HG03558 (cell line): Measurements from ENCODE around the gene UBR7.
"Not testable (repeated sequence)": the region's sequence is repeated elsewhere in the genome, so short reads cannot be mapped to it uniquely, and the experiment has no call there.

Experiments
- ATAC-seq: cut with Tn5 transposase; IDR thresholded peaks from one replicate; pipeline ENCODE4 v1.9.1; 2021; ENCODE audit warnings: moderate number of reproducible peaks; ENCODE audit not compliant: unreplicated experiment; ENCODE audit errors: extremely low read depth

Gene UBR7

DNA sequence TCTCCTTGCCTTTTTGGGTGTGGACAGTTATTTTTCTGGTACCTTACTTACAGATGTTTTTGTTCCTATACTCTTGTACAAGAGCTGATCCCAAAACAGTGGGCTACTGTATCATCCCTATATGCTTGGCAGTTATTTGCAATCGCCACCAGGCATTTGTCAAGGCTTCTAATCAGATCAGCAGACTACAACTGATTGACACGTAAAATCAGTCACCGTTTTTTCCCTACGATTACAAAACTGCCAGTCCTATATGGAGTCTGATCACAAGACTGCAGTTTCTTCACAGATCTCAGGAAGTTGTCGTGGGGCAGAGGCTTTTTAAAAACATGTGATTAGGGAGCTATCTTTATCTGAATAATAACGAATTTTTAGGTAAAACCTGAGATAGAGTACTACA lies 20.6 kb upstream of the UBR7 start:
- no peak for ATAC-seq

DNA sequence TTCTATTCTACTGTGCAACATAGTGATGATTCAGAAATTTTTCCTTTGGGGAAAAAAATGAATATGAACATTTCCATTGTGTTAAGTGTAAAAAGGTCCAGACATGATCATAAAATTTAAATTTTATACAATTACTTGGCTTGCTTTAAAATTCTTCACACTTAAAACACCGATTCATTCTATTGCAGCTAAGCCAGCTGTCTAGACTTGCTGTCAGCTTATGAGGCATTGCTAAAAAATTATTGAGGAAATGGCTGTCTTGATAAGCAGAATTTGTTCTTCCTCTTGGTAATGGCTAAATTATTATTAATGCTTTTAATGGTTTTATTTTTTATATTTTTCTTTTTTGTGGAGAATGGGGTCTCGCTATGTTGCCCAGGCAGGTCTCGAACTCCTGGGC lies 20.1 kb upstream of the UBR7 start:
- ATAC-seq = no peak

DNA sequence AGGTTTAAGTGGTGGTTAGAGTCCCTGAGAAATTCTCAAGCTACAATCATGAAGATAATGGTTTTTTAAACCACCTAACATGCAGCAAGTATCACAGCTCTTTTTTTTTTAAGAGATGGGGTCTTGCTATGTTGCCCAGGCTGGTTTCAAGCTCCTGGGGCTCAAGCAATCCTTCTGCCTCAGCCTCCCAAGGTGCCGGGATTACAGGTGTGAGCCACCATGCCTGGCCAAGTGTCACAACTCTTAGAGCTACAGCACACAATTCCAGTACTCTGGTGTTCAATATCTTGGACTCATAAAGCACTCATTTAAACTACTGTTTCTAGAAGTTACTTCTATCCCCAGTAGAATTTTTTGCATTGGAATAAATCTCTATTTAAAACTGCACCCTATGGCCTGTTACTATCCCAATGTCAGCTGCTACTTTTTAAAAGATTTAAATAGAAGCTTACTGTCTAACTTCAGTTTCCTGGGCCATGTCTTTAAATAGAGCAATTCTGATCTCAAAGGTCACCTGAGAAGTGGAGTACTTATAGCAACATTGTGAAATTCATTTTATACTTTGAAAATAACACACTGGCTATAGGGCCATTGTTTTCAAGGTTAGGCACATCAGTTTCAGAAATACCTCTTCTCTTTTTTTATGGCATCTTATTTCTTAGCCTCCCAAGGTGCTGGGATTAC lies 11.6 kb upstream of the UBR7 start:
- ATAC-seq = no peak

GRCh38 chr14:93199031-93199430 lies 8.0 kb upstream of the UBR7 start:
- no peak for ATAC-seq

GRCh38 chr14:93200553-93200952 lies 6.5 kb upstream of the UBR7 start:
- no peak for ATAC-seq

DNA sequence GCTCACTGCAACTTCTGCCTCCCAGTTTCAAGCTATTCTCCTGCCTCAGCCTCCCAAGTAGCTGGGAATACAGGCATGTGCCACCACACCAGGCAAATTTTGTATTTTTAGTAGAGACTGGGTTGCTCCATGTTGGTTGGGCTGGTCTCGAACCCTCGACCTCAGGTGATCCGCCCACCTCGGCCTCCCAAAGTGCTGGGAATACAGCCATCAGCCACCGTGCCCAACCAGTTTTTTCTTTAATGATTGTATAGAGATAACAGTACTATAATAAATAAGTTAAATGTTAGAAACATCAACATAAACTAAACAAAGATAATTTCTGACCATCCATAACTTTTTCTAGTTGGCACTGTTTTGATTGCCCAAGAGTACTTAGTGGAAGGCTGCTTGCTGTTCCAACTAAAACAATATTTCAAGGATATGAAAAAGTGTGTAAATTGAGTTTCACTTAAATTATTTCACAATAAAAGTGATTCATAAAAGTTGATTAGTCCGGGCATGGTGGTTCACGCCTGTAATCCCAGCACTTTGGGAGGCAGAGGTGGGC lies 5.8 kb upstream of the UBR7 start:
- no peak for ATAC-seq

- ATAC-seq = peak; percentile 8
These were observed 632 bp downstream of the UBR7 start for GRCh38 chr14:93207468-93208308.

- ATAC-seq = peak; percentile 74
These were observed 5.4 kb downstream of the UBR7 start for GRCh38 chr14:93212432-93212831.

DNA sequence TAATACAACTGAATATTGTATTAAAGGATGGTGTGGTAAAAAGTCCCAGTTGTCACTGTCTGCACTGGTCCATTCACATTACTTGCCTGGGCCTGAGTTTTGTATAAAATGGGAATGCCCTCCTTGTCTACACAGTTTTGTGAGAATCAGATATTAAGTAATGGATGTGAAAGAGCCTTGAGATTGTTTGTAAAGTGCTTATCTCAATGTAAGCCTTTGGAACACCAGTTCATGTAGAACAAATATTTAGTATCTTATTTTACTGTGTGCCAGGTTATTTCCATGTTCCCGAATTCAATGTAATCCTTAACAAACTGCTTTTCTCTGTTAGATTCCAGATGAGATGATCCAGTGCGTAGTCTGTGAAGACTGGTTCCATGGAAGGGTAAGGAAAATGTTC lies 7.5 kb downstream of the UBR7 start:
- no peak for ATAC-seq

DNA sequence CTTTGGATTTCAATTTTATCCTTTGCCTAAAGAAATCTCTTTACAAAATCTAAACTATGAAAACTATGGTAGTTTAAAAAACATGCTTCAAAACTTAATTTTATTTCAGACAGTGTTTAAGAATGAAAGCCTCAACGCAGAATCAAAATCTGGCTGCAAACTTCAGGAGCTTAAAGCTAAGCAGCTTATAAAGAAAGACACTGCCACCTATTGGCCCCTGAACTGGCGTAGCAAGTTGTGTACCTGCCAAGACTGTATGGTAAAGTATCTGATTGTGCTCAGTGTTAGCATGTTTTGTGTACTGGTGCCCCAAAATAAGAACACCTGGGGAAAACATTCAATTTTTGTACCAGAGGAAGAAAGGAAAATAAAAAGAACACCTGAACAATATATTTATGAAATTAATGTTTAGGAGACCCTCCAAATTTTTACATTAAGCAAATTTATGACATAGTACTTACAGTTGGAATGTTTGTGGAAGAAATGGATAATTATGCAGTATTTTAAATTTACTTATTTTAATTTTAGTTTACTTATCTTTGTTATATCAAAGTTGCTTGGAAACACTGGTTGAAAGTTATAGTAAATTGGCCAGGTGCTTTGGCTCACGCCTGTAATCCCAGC lies 12.2 kb downstream of the UBR7 start:
- ATAC-seq = no peak

DNA sequence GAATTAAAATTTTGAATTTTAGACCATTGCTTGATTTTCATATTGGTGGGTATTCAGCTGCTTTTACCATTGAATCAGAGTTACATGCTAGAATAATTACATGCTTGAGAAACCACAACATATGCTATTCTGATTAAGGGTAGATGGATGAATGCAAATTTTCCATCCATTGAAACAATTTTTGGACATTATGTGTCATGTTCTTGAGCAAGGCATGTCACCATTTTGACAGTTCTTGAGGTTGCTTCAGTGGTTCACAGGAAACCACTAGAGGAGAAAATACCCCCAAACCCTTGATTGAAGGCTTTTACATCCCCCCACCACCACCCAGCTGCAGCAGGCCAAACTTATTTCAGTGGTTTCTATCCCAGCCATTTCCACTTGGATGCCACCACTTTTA lies 13.5 kb downstream of the UBR7 start:
- no peak for ATAC-seq

GRCh38 chr14:93223565-93223964 lies 16.5 kb downstream of the UBR7 start:
- ATAC-seq = no peak

DNA sequence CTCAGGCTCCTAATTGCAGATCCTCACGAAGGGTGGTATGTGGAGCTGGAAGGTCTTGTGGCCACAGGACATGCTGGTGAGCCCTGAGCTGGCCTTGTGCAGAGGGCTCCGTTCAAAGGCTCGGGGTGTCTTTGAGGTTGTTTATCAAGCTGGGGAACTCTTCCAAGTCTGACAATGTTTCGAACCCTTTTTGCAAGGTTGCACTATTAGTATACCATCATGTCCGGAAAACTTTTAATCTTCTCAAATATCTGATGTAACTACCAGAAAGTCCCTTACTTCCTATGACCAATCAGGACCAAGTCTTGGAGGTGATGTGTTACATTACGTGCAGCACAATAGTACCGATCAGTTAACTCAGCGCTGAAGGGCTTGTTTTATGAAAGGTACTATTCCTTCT lies 21.5 kb downstream of the UBR7 start:
- no peak for ATAC-seq

DNA sequence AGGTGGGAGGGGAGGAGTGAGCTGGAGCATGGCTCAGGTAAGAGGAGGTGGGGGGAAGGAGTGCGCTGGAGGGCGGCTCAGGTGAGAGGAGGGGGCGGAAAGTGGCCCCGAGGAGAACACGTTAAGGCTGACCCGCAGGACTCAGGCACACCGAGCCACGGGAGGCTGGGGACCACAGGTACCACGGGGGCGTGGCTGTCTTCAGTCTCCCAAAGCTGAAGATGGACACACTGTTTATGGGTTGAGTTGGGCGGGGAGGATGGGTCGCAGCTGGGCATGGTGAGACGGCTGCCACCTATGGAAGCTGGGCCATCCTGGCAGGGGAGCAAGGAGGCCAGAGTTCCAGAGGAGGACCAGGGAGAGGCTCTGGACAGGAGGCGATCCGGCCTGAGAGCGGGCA lies 23.5 kb downstream of the UBR7 start:
- no peak for ATAC-seq

DNA sequence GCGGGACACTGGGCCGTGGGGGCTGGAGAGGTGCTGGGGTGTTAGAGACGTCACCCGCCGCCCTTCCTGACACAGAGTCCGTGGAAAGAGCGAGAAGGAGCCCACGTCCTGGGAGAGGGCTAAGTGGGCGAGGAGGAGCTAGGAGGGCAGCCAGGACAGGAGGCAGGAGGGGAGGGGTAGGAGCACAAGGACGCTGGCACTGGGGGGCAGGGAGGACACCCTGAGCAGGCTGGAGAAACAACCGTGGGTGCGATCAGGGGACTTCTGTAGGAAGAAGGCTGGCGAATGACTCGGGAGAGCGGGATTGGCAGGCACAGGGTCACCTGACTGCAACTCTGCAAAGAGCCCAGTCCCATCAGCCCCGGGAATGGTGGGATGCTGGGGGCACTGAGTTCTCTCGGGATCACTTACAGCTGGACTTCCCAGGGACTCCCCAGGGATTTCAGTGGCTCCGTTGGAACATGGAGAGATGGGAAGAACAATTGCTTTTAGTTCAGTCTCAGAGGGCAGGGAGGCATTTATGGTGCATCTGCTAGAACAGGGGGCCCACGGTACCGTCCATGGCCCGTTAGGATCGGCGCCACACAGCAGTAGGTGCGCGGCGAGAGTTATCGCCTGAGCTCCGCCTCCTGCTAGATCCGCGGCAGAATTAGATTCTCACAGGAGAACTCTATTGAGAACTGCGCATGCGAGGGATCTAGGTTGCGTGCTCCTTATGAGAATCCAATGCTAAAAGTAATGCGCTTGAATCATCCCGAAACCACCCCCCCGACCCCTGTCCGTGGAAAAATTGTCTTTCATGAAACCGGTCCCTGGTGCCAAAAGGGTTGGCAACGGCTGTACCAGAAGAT lies 24.3 kb downstream of the UBR7 start:
- ATAC-seq = no peak

DNA sequence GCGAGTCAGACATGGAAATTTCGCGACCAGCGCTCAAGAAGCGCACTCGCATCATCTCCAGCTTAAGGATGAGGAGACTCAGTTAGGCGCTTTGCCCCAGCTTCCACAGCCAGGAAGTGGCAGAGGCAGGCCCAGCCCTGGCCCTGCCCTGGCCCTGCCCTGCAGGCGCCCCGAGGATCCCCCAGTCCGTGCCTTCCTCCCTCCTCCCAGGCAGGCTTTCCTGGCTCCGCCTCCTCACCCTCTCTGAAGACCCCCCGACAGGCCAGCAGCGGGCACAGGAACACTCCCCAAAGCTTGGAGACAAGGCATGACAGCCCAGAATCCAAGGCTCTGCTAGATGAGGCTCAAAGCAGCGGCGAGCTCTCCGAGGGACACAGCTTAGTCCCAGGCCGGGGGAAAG lies 25.1 kb downstream of the UBR7 start:
- ATAC-seq = no peak

- not testable (repeated sequence) for ATAC-seq
These were observed 26.0 kb downstream of the UBR7 start for GRCh38 chr14:93233078-93233477.

- ATAC-seq = no peak
These were observed 27.7 kb downstream of the UBR7 start for GRCh38 chr14:93234798-93235197.

GRCh38 chr14:93239869-93240677 lies 33.0 kb downstream of the UBR7 start:
- no peak for ATAC-seq

DNA sequence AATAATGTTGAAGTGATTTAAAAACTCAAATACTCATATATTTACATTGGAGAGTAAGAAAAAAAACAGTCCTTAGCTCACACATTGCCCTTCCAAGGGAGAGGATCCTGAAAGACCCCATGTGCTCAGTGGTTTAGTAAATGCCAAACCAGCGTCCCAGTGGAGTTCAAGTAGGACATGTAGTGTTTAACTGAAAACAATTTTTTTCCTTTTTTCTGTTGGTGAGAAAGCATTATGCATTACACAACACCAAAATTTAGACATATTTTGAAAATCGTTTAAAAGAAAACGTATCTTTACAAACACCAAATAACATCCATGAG lies 33.6 kb downstream of the UBR7 start:
- no peak for ATAC-seq
